ENCODE data around the gene SMAD2. TPM values are rescaled to one million over a fixed set of nuclear protein-coding genes. Genes with fewer than 3 reads are reported as not detected.

The SMAD2 gene
- 114 and 121 TPM in 2 replicates for total RNA-seq (2021)
- long read RNA-seq, full-length matches to known transcripts: 29 of 98 reads
- long read RNA-seq, partial matches to known transcripts: 18 of 98 reads
- long read RNA-seq, other reads (novel, unspliced or antisense): 51 of 98 reads

DNA sequence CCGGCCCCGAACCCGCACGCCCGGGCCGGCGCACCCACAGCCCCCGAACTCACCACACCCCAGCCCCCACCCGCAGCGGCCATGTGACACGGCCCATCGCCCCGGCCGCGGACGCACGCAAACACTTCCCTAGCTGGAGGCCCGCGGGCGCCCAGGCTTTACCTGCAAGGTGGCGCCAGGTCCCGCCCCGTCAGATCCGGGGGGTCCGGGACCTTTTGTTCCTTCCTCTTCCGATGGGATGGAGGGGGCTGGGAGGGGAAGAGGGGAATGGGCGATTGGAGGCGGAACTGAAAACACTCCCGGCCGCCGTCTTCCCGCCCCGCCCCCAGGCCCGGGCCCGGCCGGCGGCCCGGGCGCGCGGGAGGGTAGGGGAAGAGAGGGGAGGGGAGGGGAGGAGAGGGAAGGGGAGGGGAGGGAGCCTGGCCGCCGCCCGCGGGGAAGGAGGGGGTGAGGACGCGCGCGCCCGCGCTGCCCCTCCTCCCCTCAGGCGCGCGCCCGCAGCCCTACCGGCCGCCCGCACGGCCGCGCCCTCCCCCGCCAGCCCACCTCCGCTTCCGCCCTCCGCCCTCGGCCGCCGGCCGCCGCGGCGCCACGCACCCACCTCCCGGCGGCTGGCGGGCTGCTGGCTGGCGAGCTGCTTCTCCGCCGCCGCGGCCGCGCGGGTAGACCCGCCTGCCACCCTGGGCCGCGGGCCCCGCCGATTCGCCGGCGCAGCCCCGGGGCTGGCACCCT is at the start of gene SMAD2:
SMAD2 (minus strand) TSS at position 461 of the 732 bp plus-strand sequence. CDS start 33,903 bp downstream, outside the sequence.
- no peaks in the 10 kb centered on the region; a peak in 1 of 5 replicates for H3K9me3 Mint-ChIP-seq
- no peak within 1 kb of the TSS for H2BK15ac ChIP-seq (ENCODE audit: low read depth, low read length)
- H4K20me1 ChIP-seq (ENCODE audit: control insufficient read depth, insufficient read depth, insufficient read length): no peaks in the 10 kb centered on the region
- H3K27ac ChIP-seq (ENCODE audit: insufficient read length, low read depth, low read length): peak within 1 kb of the TSS; percentile 48
- H3K4me1 Mint-ChIP-seq: peaks cover 59 to 60% of the 10 kb centered on the region in 2 experiments
- H4K91ac ChIP-seq (ENCODE audit: insufficient read length, low read depth, low read length): no peak within 1 kb of the TSS
- no peak within 1 kb of the TSS for H4K8ac ChIP-seq (replicated peaks; ENCODE audit: insufficient read length, low read depth, low read length)
- H2BK120ac ChIP-seq (ENCODE audit: low read depth, low read length, poor library complexity, severe bottlenecking): no peak within 1 kb of the TSS
- peaks cover 34% of the 10 kb centered on the region; the same call in 1 of the 2 replicates for H3K79me2 ChIP-seq (ENCODE audit: insufficient read depth, low read length)
- H4K5ac ChIP-seq (ENCODE audit: insufficient read length, low read depth, low read length): no peak within 1 kb of the TSS
- peak within 1 kb of the TSS; percentile 86 for H3K9ac ChIP-seq (ENCODE audit: extremely low read depth, insufficient read length, low read length)
- peak within 1 kb of the TSS; percentile 94 to 98 (median 96) for H3K27ac Mint-ChIP-seq
- no peak within 1 kb of the TSS for H2AFZ ChIP-seq (ENCODE audit: low read length)
- H3K14ac ChIP-seq (ENCODE audit: insufficient read depth, low read length): peak within 1 kb of the TSS; percentile 84
- H3K4ac ChIP-seq (ENCODE audit: low read depth, low read length): no peak within 1 kb of the TSS; the same call in 1 of the 2 replicates
- H3K79me1 ChIP-seq (ENCODE audit: insufficient read depth, low read depth, low read length, poor library complexity, severe bottlenecking): no peaks in the 10 kb centered on the region
- no peak within 1 kb of the TSS for H3T11ph ChIP-seq (ENCODE audit: low read length)
- peak within 1 kb of the TSS; percentile 80 for H3K18ac ChIP-seq (ENCODE audit: insufficient read length, low read depth, low read length)
- no CpG with 5 or more reads among the region's 93 CpGs for WGBS (ENCODE audit: extremely low coverage, insufficient read length, low lambda C conversion rate)
- no peak within 1 kb of the TSS for H3K23ac ChIP-seq (ENCODE audit: insufficient read length, low read depth, low read length)
- no peak for TF ChIP-seq CTCF (conservative IDR thresholded peaks at IDR 0.05)
- peak within 1 kb of the TSS; percentile 90 to 93 for H3K4me3 Mint-ChIP-seq
- DNase-seq: peak; percentile 92
- no peaks in the 10 kb centered on the region for H3K27me3 Mint-ChIP-seq (ENCODE audit: low read depth)
- no peaks in the 10 kb centered on the region for H3K27me3 ChIP-seq (ENCODE audit: insufficient read depth, low read length)
- H3K23me2 ChIP-seq (ENCODE audit: insufficient read length, low read depth, low read length, poor library complexity, severe bottlenecking): peaks cover 5% of the 10 kb centered on the region
- H3K56ac ChIP-seq (ENCODE audit: insufficient read length, low read depth, low read length): no peak within 1 kb of the TSS
- peak within 1 kb of the TSS; percentile 77 for H3K4me2 ChIP-seq (ENCODE audit: insufficient read depth, insufficient read length, low read length)
- no peak within 1 kb of the TSS for H2AK5ac ChIP-seq (ENCODE audit: insufficient read length, low read length)
- H2BK5ac ChIP-seq (ENCODE audit: insufficient read length, low read length): peak within 1 kb of the TSS; percentile 3
- H2BK20ac ChIP-seq (ENCODE audit: low read depth, low read length, poor library complexity, severe bottlenecking): no peak within 1 kb of the TSS
- no peak within 1 kb of the TSS for H2BK12ac ChIP-seq (ENCODE audit: insufficient read length, low read depth, low read length)
- H3K36me3 Mint-ChIP-seq (ENCODE audit: insufficient read depth in 1 of 3, low read depth in 3 of 3): peaks cover 0 to 2% (median 0%) of the 10 kb centered on the region in 3 experiments; a peak in 1 of 7 replicates
- H3K4me1 ChIP-seq (ENCODE audit: insufficient read depth, low read length): peaks cover 12% of the 10 kb centered on the region
- H3K9me3 ChIP-seq (ENCODE audit: control insufficient read depth, low read depth, low read length): no peaks in the 10 kb centered on the region

Measured in H9 (cell line).